Right lobe of liver (tissue), 4 donors: ENCODE results near the gene GALNT10.

Experiments
- CTCF ChIP-seq, 4 donors: fragments of 200-600 bp in 3 of 4; fragments of 450-650 bp in 1 of 4; IDR thresholded peaks; one replicate each; pipeline versions ENCODE4 v1.5.1 to v1.8.0; 2016 to 2022; ENCODE audit warnings: antibody characterized with exemption in 4 of 4, mild to moderate bottlenecking in 2 of 4
- POLR2A ChIP-seq: fragments of 450-650 bp; IDR thresholded peaks from one replicate; pipeline ENCODE4 v1.6.1; 2017; ENCODE audit warnings: antibody characterized with exemption, mild to moderate bottlenecking
- donor health status: DM: no; HTN: no; CAD: no.
- donor health status: DM: no; HTN: no; CAD: no.
- donor health status: DM: no; HTN: yes; CAD: no.

- no peak for TF ChIP-seq POLR2A
- TF ChIP-seq CTCF (IDR thresholded peaks at IDR 0.05): no peak
These were observed 141.9 kb downstream of the GALNT10 start for GRCh38 chr5:154332451-154332850.
